Memory B cell (primary cell): ENCODE data around the gene SCFD2.
A peak's percentile ranks its signal among the peaks of the same experiment; 100 is the strongest.

Experiments used
- ATAC-seq: fragments of 150-1000 bp; cut with Tn5 transposase; 2 replicates; pipeline ENCODE4 v1.10.0; 2021; ENCODE audit warnings: low read depth, mild to moderate bottlenecking, moderate library complexity
- DNase-seq, 2 donors: peaks; one replicate each; pipeline ENCODE4 v3.0.0; 2022; ENCODE audit warnings: low spot score in 2 of 2
- H3K27ac Mint-ChIP-seq: one replicate; pipeline ENCODE4 v1.8.0; 2022; ENCODE audit warnings: mild to moderate bottlenecking, moderate library complexity, mixed read lengths
- H3K27me3 Mint-ChIP-seq: one replicate; pipeline ENCODE4 v1.8.0; 2022; ENCODE audit warnings: mixed read lengths
- H3K36me3 Mint-ChIP-seq: one replicate; pipeline ENCODE4 v1.8.0; 2022; ENCODE audit warnings: mild to moderate bottlenecking, mixed read lengths
- H3K4me1 Mint-ChIP-seq: one replicate; pipeline ENCODE4 v1.8.0; 2022; ENCODE audit warnings: mixed read lengths
- H3K4me3 Mint-ChIP-seq: one replicate; pipeline ENCODE4 v1.8.0; 2022; ENCODE audit warnings: mild to moderate bottlenecking, moderate library complexity, mixed read lengths
- H3K9me3 Mint-ChIP-seq: one replicate; pipeline ENCODE4 v1.8.0; 2022; ENCODE audit warnings: mixed read lengths

SCFD2 gene

GRCh38 chr4:53009824-53010223 lies 356.0 kb downstream of the SCFD2 start:
- Mint-ChIP-seq H3K27ac (no peak overlapping the region), H3K27me3 (no peaks in the 10 kb centered on the region), H3K4me3 (no peak overlapping the region), H3K9me3 (peaks cover 2% of the 10 kb centered on the region), H3K36me3 (peaks cover 19% of the 10 kb centered on the region), H3K4me1 (peaks cover 15% of the 10 kb centered on the region)
- DNase-seq: no peak
- no peak for ATAC-seq

- no peak overlapping the region for H3K4me3 Mint-ChIP-seq
- peaks cover 2% of the 10 kb centered on the region for H3K9me3 Mint-ChIP-seq
- H3K27ac Mint-ChIP-seq: no peak overlapping the region
- peaks cover 9% of the 10 kb centered on the region for H3K4me1 Mint-ChIP-seq
- H3K36me3 Mint-ChIP-seq: peaks cover 12% of the 10 kb centered on the region
- no peaks in the 10 kb centered on the region for H3K27me3 Mint-ChIP-seq
- ATAC-seq (no peak), DNase-seq (no peak)
Measured at GRCh38 chr4:53007024-53007423, 358.8 kb downstream of the SCFD2 start.

GRCh38 chr4:53005808-53006207 lies 360.1 kb downstream of the SCFD2 start:
- ATAC-seq: no peak
- peaks cover 9% of the 10 kb centered on the region for H3K4me1 Mint-ChIP-seq
- peaks cover 2% of the 10 kb centered on the region for H3K9me3 Mint-ChIP-seq
- H3K36me3 Mint-ChIP-seq: peaks cover 12% of the 10 kb centered on the region
- peak overlapping the region; percentile 4 for H3K27ac Mint-ChIP-seq
- H3K27me3 Mint-ChIP-seq: no peaks in the 10 kb centered on the region
- DNase-seq: no peak
- H3K4me3 Mint-ChIP-seq: no peak overlapping the region

- Mint-ChIP-seq H3K4me1 (peaks cover 9% of the 10 kb centered on the region), H3K36me3 (peaks cover 12% of the 10 kb centered on the region)
Measured at GRCh38 chr4:53005149-53005546, 360.7 kb downstream of the SCFD2 start.

GRCh38 chr4:53004497-53005148 lies 361.2 kb downstream of the SCFD2 start:
- Mint-ChIP-seq H3K27ac (no peak overlapping the region), H3K4me3 (no peak overlapping the region), H3K4me1 (peaks cover 5% of the 10 kb centered on the region), H3K9me3 (peaks cover 2% of the 10 kb centered on the region), H3K36me3 (peaks cover 14% of the 10 kb centered on the region), H3K27me3 (no peaks in the 10 kb centered on the region)
- DNase-seq (no peak), ATAC-seq (no peak)

More at GRCh38 chr4:53005149-53005546, 360.7 kb downstream of the SCFD2 start:
- no peak for ATAC-seq
- no peak overlapping the region for H3K27ac Mint-ChIP-seq
- no peak overlapping the region for H3K4me3 Mint-ChIP-seq
- H3K27me3 Mint-ChIP-seq: no peaks in the 10 kb centered on the region
- peaks cover 2% of the 10 kb centered on the region for H3K9me3 Mint-ChIP-seq
- DNase-seq: no peak

GRCh38 chr4:53003959-53004358 lies 361.9 kb downstream of the SCFD2 start:
- DNase-seq (no peak), ATAC-seq (no peak)
- Mint-ChIP-seq H3K9me3 (peaks cover 2% of the 10 kb centered on the region), H3K4me1 (peaks cover 5% of the 10 kb centered on the region), H3K36me3 (peaks cover 17% of the 10 kb centered on the region), H3K27me3 (no peaks in the 10 kb centered on the region), H3K27ac (no peak overlapping the region), H3K4me3 (no peak overlapping the region)

GRCh38 chr4:53000560-53000959 lies 365.3 kb downstream of the SCFD2 start:
- DNase-seq (no peak), ATAC-seq (no peak)
- no peaks in the 10 kb centered on the region for H3K9me3 Mint-ChIP-seq
- peaks cover 9% of the 10 kb centered on the region for H3K36me3 Mint-ChIP-seq
- H3K4me1 Mint-ChIP-seq: no peaks in the 10 kb centered on the region
- no peak overlapping the region for H3K27ac Mint-ChIP-seq
- no peak overlapping the region for H3K4me3 Mint-ChIP-seq
- H3K27me3 Mint-ChIP-seq: no peaks in the 10 kb centered on the region

GRCh38 chr4:52999626-53000025 lies 366.2 kb downstream of the SCFD2 start:
- peaks cover 9% of the 10 kb centered on the region for H3K36me3 Mint-ChIP-seq
- ATAC-seq (no peak), DNase-seq (no peak)
- no peak overlapping the region for H3K27ac Mint-ChIP-seq
- H3K9me3 Mint-ChIP-seq: no peaks in the 10 kb centered on the region
- H3K27me3 Mint-ChIP-seq: no peaks in the 10 kb centered on the region
- H3K4me3 Mint-ChIP-seq: no peak overlapping the region
- no peaks in the 10 kb centered on the region for H3K4me1 Mint-ChIP-seq

- Mint-ChIP-seq H3K9me3 (no peaks in the 10 kb centered on the region), H3K4me1 (no peaks in the 10 kb centered on the region), H3K27ac (no peak overlapping the region), H3K36me3 (peaks cover 6% of the 10 kb centered on the region), H3K27me3 (no peaks in the 10 kb centered on the region), H3K4me3 (no peak overlapping the region)
- DNase-seq (no peak), ATAC-seq (no peak)
Measured at GRCh38 chr4:52998413-52998812, 367.4 kb downstream of the SCFD2 start.

- ATAC-seq (no peak), DNase-seq (no peak)
- Mint-ChIP-seq H3K4me3 (no peak overlapping the region), H3K27ac (no peak overlapping the region), H3K9me3 (no peaks in the 10 kb centered on the region), H3K4me1 (no peaks in the 10 kb centered on the region), H3K27me3 (no peaks in the 10 kb centered on the region), H3K36me3 (peaks cover 6% of the 10 kb centered on the region)
Measured at GRCh38 chr4:52997132-52997416, 368.8 kb downstream of the SCFD2 start.

GRCh38 chr4:52996261-52997131 lies 369.4 kb downstream of the SCFD2 start:
- no peak for DNase-seq
- H3K4me3 Mint-ChIP-seq: no peak overlapping the region

GRCh38 chr4:52995360-52996030 lies 370.4 kb downstream of the SCFD2 start:
- peaks cover 8% of the 10 kb centered on the region for H3K36me3 Mint-ChIP-seq
- DNase-seq (no peak), ATAC-seq (no peak)
- H3K4me1 Mint-ChIP-seq: no peaks in the 10 kb centered on the region
- no peak overlapping the region for H3K4me3 Mint-ChIP-seq
- H3K27ac Mint-ChIP-seq: no peak overlapping the region
- H3K9me3 Mint-ChIP-seq: no peaks in the 10 kb centered on the region
- H3K27me3 Mint-ChIP-seq: no peaks in the 10 kb centered on the region

More at GRCh38 chr4:52996261-52997131, 369.4 kb downstream of the SCFD2 start:
- H3K36me3 Mint-ChIP-seq: peaks cover 6% of the 10 kb centered on the region
- no peaks in the 10 kb centered on the region for H3K27me3 Mint-ChIP-seq
- no peaks in the 10 kb centered on the region for H3K4me1 Mint-ChIP-seq
- no peak for ATAC-seq
- H3K9me3 Mint-ChIP-seq: no peaks in the 10 kb centered on the region
- H3K27ac Mint-ChIP-seq: no peak overlapping the region

- Mint-ChIP-seq H3K9me3 (no peaks in the 10 kb centered on the region), H3K4me1 (no peaks in the 10 kb centered on the region), H3K27me3 (no peaks in the 10 kb centered on the region), H3K27ac (no peak overlapping the region), H3K36me3 (peaks cover 6% of the 10 kb centered on the region), H3K4me3 (no peak overlapping the region)
- ATAC-seq (no peak), DNase-seq (no peak)
Measured at GRCh38 chr4:52994567-52994966, 371.3 kb downstream of the SCFD2 start.

- no peak for DNase-seq
- no peaks in the 10 kb centered on the region for H3K9me3 Mint-ChIP-seq
- H3K27me3 Mint-ChIP-seq: no peaks in the 10 kb centered on the region
- peaks cover 2% of the 10 kb centered on the region for H3K36me3 Mint-ChIP-seq
- no peak overlapping the region for H3K4me3 Mint-ChIP-seq
- ATAC-seq: no peak
- H3K27ac Mint-ChIP-seq: no peak overlapping the region
- no peaks in the 10 kb centered on the region for H3K4me1 Mint-ChIP-seq
Measured at GRCh38 chr4:52993771-52994170, 372.1 kb downstream of the SCFD2 start.
